ENCODE data around the gene ERCC6. TPM values are rescaled to one million over a fixed set of nuclear protein-coding genes. Genes with fewer than 3 reads are reported as not detected.

The ERCC6 gene
- total and polyA plus RNA-seq, 10 of the 15 experiments (the other 5 are each of a cell fraction or from before 2014, with no cell fraction given), result 4.3 to 15.6 (median 7.8) TPM

GRCh38 chr10:49504528-49504927 lies 34.4 kb downstream of the ERCC6 start:
- RAD21 ChIA-PET (ENCODE audit: unreplicated experiment), result no interaction called here
- H2AFZ ChIP-seq (ENCODE audit: control insufficient read depth, low read depth, low read length), result no peak overlapping the region
- H3K9ac ChIP-seq (ENCODE audit: control insufficient read depth, insufficient read depth, low read length), result no peak overlapping the region
- no peak for FAIRE-seq
- H4K20me1 ChIP-seq (ENCODE audit: control insufficient read depth, insufficient read depth), result no peaks in the 10 kb centered on the region
- no peak overlapping the region for H3K27ac ChIP-seq (ENCODE audit: control insufficient read depth, insufficient read depth)
- ATAC-seq, result no peak
- no peaks in the 10 kb centered on the region for H3K9me3 ChIP-seq (replicated peaks; ENCODE audit: control insufficient read depth, insufficient read depth, low read length)
- no peak for DNase-seq (ENCODE audit: low read depth, low spot score)
- no peak overlapping the region for H3K4me2 ChIP-seq (ENCODE audit: control insufficient read depth, insufficient read depth)
- in situ Hi-C loops (cut with MboI), result loop anchor here (25.0 kb wide), 1 partner anchor 767 kb away; no protein-coding TSS in a partner anchor
- SMC1A ChIA-PET (ENCODE audit: uncharacterized antibody, unreplicated experiment), result no interaction called here
- intact Hi-C loops (cut with micrococcal nuclease; ENCODE audit: unreplicated experiment), result no loop called here
- no peak for TF ChIP-seq SMARCA5 (IDR thresholded peaks at IDR 0.05)
- no peak for TF ChIP-seq EED (IDR thresholded peaks at IDR 0.05; ENCODE audit: low read depth)
- TF ChIP-seq CHD4 (IDR thresholded peaks at IDR 0.05), result no peak
- TF ChIP-seq NKRF (conservative IDR thresholded peaks at IDR 0.05), result no peak
- TF ChIP-seq STAT3 (IDR thresholded peaks at IDR 0.05; ENCODE audit: low read depth, low read length), result no peak
- no peak for TF ChIP-seq RAD21 (IDR thresholded peaks at IDR 0.05; ENCODE audit: insufficient read depth, low read depth, low read length)
- TF ChIP-seq SIX5 (IDR thresholded peaks at IDR 0.05; ENCODE audit: low read depth, low read length, severe bottlenecking), result no peak
- TF ChIP-seq BCL11A (IDR thresholded peaks at IDR 0.05; ENCODE audit: low read depth, low read length), result no peak
- TF ChIP-seq WRNIP1 (IDR thresholded peaks at IDR 0.05; ENCODE audit: borderline replicate concordance, low read depth, low read length), result no peak
- no peak for TF ChIP-seq SREBF2 (IDR thresholded peaks at IDR 0.05; ENCODE audit: low read length)
- no peak for TF ChIP-seq NR2C1 (IDR thresholded peaks at IDR 0.05)
- TF ChIP-seq RB1 (IDR thresholded peaks at IDR 0.05; ENCODE audit: borderline replicate concordance), result no peak
- TF ChIP-seq MLLT1 (IDR thresholded peaks at IDR 0.05), result no peak
- no peak for TF ChIP-seq BHLHE40 (IDR thresholded peaks at IDR 0.05; ENCODE audit: borderline replicate concordance in 1 of 2, low read depth in 2 of 2, low read length in 1 of 2)
- TF ChIP-seq EZH2 (IDR thresholded peaks at IDR 0.05; ENCODE audit: borderline replicate concordance, control insufficient read depth, low read depth, low read length), result no peak
- TF ChIP-seq CREM (IDR thresholded peaks at IDR 0.05; ENCODE audit: low read depth), result no peak
- TF ChIP-seq KLF5 (IDR thresholded peaks at IDR 0.05; ENCODE audit: partially characterized antibody), result no peak
- no peak for TF ChIP-seq CREB1 (IDR thresholded peaks at IDR 0.05; ENCODE audit: low read depth)
- no peak for TF ChIP-seq CHD2 (IDR thresholded peaks at IDR 0.05; ENCODE audit: borderline replicate concordance, low read depth, low read length)
- no peak for TF ChIP-seq BCLAF1 (IDR thresholded peaks at IDR 0.05)
- BruUV-seq (replicated peaks), result no TSS peak
- H3K4me3 ChIP-seq, result no peak overlapping the region
- no peaks in the 10 kb centered on the region for H3K27me3 ChIP-seq (replicated peaks in 1 of 2; ENCODE audit: control insufficient read depth in 2 of 2, insufficient read depth in 2 of 2, low read length in 1 of 2)
- WGBS (ENCODE audit: insufficient coverage, insufficient replicate concordance, low lambda C conversion rate, missing lambda C conversion rate), result 96% methylated on average over 1 of the region's 1 CpG
- H3K4me1 ChIP-seq (ENCODE audit: control insufficient read depth, insufficient read depth, low read length), result no peaks in the 10 kb centered on the region; the same call in 1 of the 2 replicates
- CTCF ChIA-PET, result interaction anchor here (1.0 to 2.0 kb wide), 2 partner anchors 9 to 97 kb away, joined by 3 to 9 read pairs; no protein-coding TSS in a partner anchor
- POLR2A ChIA-PET, result no interaction called here
- peaks cover 0 to 3% of the 10 kb centered on the region in 2 experiments; a peak in 3 of 4 replicates for H3K36me3 ChIP-seq (ENCODE audit: control insufficient read depth in 2 of 2, insufficient read depth in 2 of 2, low read length in 1 of 2)
- H3K79me2 ChIP-seq (ENCODE audit: control insufficient read depth, insufficient read depth, low read length), result no peaks in the 10 kb centered on the region

All from GM12878 (cell line).